ENCODE data around the gene ETF1. TPM values are rescaled to one million over a fixed set of nuclear protein-coding genes. Genes with fewer than 3 reads are reported as not detected.
A peak's percentile ranks its signal among the peaks of the same experiment; 100 is the strongest.

Gene ETF1
- total RNA-seq, 1 donor from 2014 or later = 116 TPM

GRCh38 chr5:138502121-138502520, 40.9 kb downstream of the ETF1 start:
- Mint-ChIP-seq H3K9me3 (no peaks in the 10 kb centered on the region), H3K4me3 (peak overlapping the region; percentile 9), H3K4me1 (peaks cover 3% of the 10 kb centered on the region), H3K36me3 (no peaks in the 10 kb centered on the region), H3K27me3 (ENCODE audit: insufficient read depth, low read depth) (peaks cover 4% of the 10 kb centered on the region), H3K27ac (no peak overlapping the region)
- TF ChIP-seq EZH2phosphoT487 (IDR thresholded peaks at IDR 0.05) = no peak
- TF ChIP-seq, protein P1, sequence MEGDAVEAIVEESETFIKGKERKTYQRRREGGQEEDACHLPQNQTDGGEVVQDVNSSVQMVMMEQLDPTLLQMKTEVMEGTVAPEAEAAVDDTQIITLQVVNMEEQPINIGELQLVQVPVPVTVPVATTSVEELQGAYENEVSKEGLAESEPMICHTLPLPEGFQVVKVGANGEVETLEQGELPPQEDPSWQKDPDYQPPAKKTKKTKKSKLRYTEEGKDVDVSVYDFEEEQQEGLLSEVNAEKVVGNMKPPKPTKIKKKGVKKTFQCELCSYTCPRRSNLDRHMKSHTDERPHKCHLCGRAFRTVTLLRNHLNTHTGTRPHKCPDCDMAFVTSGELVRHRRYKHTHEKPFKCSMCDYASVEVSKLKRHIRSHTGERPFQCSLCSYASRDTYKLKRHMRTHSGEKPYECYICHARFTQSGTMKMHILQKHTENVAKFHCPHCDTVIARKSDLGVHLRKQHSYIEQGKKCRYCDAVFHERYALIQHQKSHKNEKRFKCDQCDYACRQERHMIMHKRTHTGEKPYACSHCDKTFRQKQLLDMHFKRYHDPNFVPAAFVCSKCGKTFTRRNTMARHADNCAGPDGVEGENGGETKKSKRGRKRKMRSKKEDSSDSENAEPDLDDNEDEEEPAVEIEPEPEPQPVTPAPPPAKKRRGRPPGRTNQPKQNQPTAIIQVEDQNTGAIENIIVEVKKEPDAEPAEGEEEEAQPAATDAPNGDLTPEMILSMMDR (IDR thresholded peaks at IDR 0.05) = no peak
- no peak for TF ChIP-seq EZH2 (IDR thresholded peaks at IDR 0.05)
- no peak for DNase-seq (ENCODE audit: low spot score)
- H3K79me2 ChIP-seq (ENCODE audit: low read depth) = no peaks in the 10 kb centered on the region
- H2AFZ ChIP-seq (replicated peaks) = no peak overlapping the region
- H3K4me3 ChIP-seq = no peak overlapping the region
- H3K9ac ChIP-seq = no peak overlapping the region
- H3K27ac ChIP-seq = no peak overlapping the region
- no peaks in the 10 kb centered on the region for H4K20me1 ChIP-seq (ENCODE audit: low read depth)
- peaks cover 26% of the 10 kb centered on the region for H3F3A ChIP-seq (ENCODE audit: low read depth)
- no peak overlapping the region for H3K4me2 ChIP-seq
- H3K27me3 ChIP-seq = no peaks in the 10 kb centered on the region
- H3K36me3 ChIP-seq = no peaks in the 10 kb centered on the region
- no peaks in the 10 kb centered on the region for H3K9me3 ChIP-seq (ENCODE audit: low read depth)
- H3K4me1 ChIP-seq = no peaks in the 10 kb centered on the region

DNA sequence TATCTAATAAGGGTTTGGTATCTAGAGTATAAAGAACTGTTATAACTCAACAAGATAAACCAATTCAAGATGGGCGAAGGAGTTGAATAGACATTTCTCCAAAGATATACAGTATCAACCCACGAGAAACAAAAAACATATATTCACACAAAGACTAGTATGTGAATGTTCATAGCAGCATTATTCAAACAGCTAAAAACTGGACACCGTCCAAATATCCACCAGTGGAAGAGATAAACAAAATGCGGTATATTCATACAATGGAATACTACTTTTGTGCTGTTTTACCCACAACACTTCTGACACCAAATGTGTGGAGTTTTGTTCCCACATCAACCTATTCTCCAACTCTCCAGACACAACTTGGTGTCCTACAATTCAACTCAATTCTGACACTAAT, 44.7 kb downstream of the ETF1 start:
- H3F3A ChIP-seq (ENCODE audit: low read depth) = peaks cover 13% of the 10 kb centered on the region
- H3K9me3 Mint-ChIP-seq = no peaks in the 10 kb centered on the region
- peaks cover 7% of the 10 kb centered on the region for H3K4me1 ChIP-seq
- H3K36me3 Mint-ChIP-seq = no peaks in the 10 kb centered on the region
- no peak overlapping the region for H3K4me2 ChIP-seq
- TF ChIP-seq EZH2phosphoT487 (IDR thresholded peaks at IDR 0.05) = no peak
- TF ChIP-seq, protein P1 (IDR thresholded peaks at IDR 0.05) = no peak
- no peak for TF ChIP-seq EZH2 (IDR thresholded peaks at IDR 0.05)
- no peaks in the 10 kb centered on the region for H3K9me3 ChIP-seq (ENCODE audit: low read depth)
- H4K20me1 ChIP-seq (ENCODE audit: low read depth) = no peaks in the 10 kb centered on the region
- no peak overlapping the region for H3K9ac ChIP-seq
- no peak overlapping the region for H3K27ac ChIP-seq
- H3K27ac Mint-ChIP-seq = no peak overlapping the region
- H3K4me3 ChIP-seq = no peak overlapping the region
- H3K27me3 Mint-ChIP-seq (ENCODE audit: insufficient read depth, low read depth) = peaks cover 9% of the 10 kb centered on the region
- no peak for DNase-seq (ENCODE audit: low spot score)
- H3K4me1 Mint-ChIP-seq = peaks cover 9% of the 10 kb centered on the region
- no peaks in the 10 kb centered on the region for H3K79me2 ChIP-seq (ENCODE audit: low read depth)
- H3K27me3 ChIP-seq = no peaks in the 10 kb centered on the region
- no peaks in the 10 kb centered on the region for H3K36me3 ChIP-seq
- no peak overlapping the region for H2AFZ ChIP-seq (replicated peaks)
- H3K4me3 Mint-ChIP-seq = no peak overlapping the region

DNA sequence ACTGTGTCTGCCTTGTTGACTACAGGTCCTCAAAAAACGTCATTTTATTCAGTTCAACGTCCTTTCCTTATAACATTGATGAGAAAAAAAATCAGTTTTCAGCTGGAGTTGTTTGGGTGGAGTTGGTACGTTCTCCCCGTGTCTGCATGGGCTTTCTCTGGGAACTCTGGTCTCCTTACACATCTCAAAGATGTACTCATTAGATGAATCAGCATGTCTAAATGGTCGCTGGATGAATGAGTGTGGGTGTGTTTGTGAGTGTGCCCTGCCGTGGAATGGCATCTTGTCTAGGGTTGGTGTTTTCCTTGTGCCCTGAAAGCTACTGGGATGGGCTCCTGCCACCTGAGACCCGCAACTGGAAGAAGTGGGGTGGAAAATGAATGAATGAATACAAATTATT, 47.7 kb downstream of the ETF1 start:
- no peak overlapping the region for H3K27ac ChIP-seq
- H3K27me3 ChIP-seq = peaks cover 14% of the 10 kb centered on the region
- peaks cover 31% of the 10 kb centered on the region for H3K4me1 ChIP-seq
- Mint-ChIP-seq H3K4me1 (peaks cover 32% of the 10 kb centered on the region), H3K27ac (peak overlapping the region; percentile 17), H3K27me3 (ENCODE audit: insufficient read depth, low read depth) (peaks cover 13% of the 10 kb centered on the region), H3K36me3 (no peaks in the 10 kb centered on the region), H3K9me3 (no peaks in the 10 kb centered on the region), H3K4me3 (peak overlapping the region; percentile 55)
- no peaks in the 10 kb centered on the region for H3K79me2 ChIP-seq (ENCODE audit: low read depth)
- H2AFZ ChIP-seq (replicated peaks) = no peak overlapping the region
- H3K9me3 ChIP-seq (ENCODE audit: low read depth) = no peaks in the 10 kb centered on the region
- no peak overlapping the region for H3K9ac ChIP-seq
- no peak overlapping the region for H3K4me2 ChIP-seq
- no peak overlapping the region for H3K4me3 ChIP-seq
- no peaks in the 10 kb centered on the region for H4K20me1 ChIP-seq (ENCODE audit: low read depth)
- peaks cover 34% of the 10 kb centered on the region for H3F3A ChIP-seq (ENCODE audit: low read depth)
- no peak for DNase-seq (ENCODE audit: low spot score)
- H3K36me3 ChIP-seq = no peaks in the 10 kb centered on the region
- TF ChIP-seq, protein P1 (IDR thresholded peaks at IDR 0.05) = no peak
- TF ChIP-seq EZH2phosphoT487 (IDR thresholded peaks at IDR 0.05) (no peak), EZH2 (IDR thresholded peaks at IDR 0.05) (no peak)
